ENCODE data around the gene PLPP4.

PLPP4 gene

GRCh38 chr10:120543291-120543690 lies 86.3 kb downstream of the PLPP4 start:
- TF ChIP-seq EZH2 (IDR thresholded peaks at IDR 0.05; ENCODE audit: borderline replicate concordance, low read depth, low read length, severe bottlenecking) = no peak
- TF ChIP-seq CTCF (IDR thresholded peaks at IDR 0.05; ENCODE audit: borderline replicate concordance, extremely low read depth, low read length, poor library complexity, severe bottlenecking) = no peak
- no peaks in the 10 kb centered on the region; the same call in 1 of the 2 replicates for H4K20me1 ChIP-seq (ENCODE audit: insufficient read depth, low read length)
- no peaks in the 10 kb centered on the region for H3K4me1 ChIP-seq (ENCODE audit: insufficient read depth, low read length)
- ATAC-seq (ENCODE audit: insufficient read depth, low read depth) = no peak
- H3K4me3 ChIP-seq (ENCODE audit: low read depth in 1 of 2, low read length in 2 of 2) = no peak overlapping the region
- H3K36me3 ChIP-seq (ENCODE audit: insufficient read depth, low read length) = no peaks in the 10 kb centered on the region
- no peak for DNase-seq
- no peaks in the 10 kb centered on the region for H3K9me3 ChIP-seq (ENCODE audit: insufficient read depth, low read length, severe bottlenecking)
- H2AFZ ChIP-seq (ENCODE audit: low read depth, low read length) = no peak overlapping the region
- no peak overlapping the region for H3K4me2 ChIP-seq (ENCODE audit: insufficient read depth, low read length)
- H3K27me3 ChIP-seq (ENCODE audit: insufficient read depth, low read length, poor library complexity) = no peaks in the 10 kb centered on the region
- no peaks in the 10 kb centered on the region for H3K79me2 ChIP-seq (ENCODE audit: insufficient read depth, low read length)
- no peak overlapping the region for H3K9ac ChIP-seq (ENCODE audit: low read depth, low read length)
- H3K27ac ChIP-seq (ENCODE audit: low read length) = no peak overlapping the region

- no peak overlapping the region for H3K4me3 ChIP-seq (ENCODE audit: low read depth in 1 of 2, low read length in 2 of 2)
- no peak overlapping the region for H3K4me2 ChIP-seq (ENCODE audit: insufficient read depth, low read length)
- H3K9me3 ChIP-seq (ENCODE audit: insufficient read depth, low read length, severe bottlenecking) = no peaks in the 10 kb centered on the region
- no peaks in the 10 kb centered on the region for H3K36me3 ChIP-seq (ENCODE audit: insufficient read depth, low read length)
- no peak overlapping the region for H3K9ac ChIP-seq (ENCODE audit: low read depth, low read length)
- no peak overlapping the region for H2AFZ ChIP-seq (ENCODE audit: low read depth, low read length)
- H3K4me1 ChIP-seq (ENCODE audit: insufficient read depth, low read length) = no peaks in the 10 kb centered on the region
- H3K27ac ChIP-seq (ENCODE audit: low read length) = no peak overlapping the region
- TF ChIP-seq CTCF (IDR thresholded peaks at IDR 0.05; ENCODE audit: borderline replicate concordance, extremely low read depth, low read length, poor library complexity, severe bottlenecking) (no peak), EZH2 (IDR thresholded peaks at IDR 0.05; ENCODE audit: borderline replicate concordance, low read depth, low read length, severe bottlenecking) (no peak)
- H3K79me2 ChIP-seq (ENCODE audit: insufficient read depth, low read length) = no peaks in the 10 kb centered on the region
- ATAC-seq (ENCODE audit: insufficient read depth, low read depth) = no peak
- no peaks in the 10 kb centered on the region for H4K20me1 ChIP-seq (ENCODE audit: insufficient read depth, low read length)
- DNase-seq = no peak
- no peaks in the 10 kb centered on the region for H3K27me3 ChIP-seq (ENCODE audit: insufficient read depth, low read length, poor library complexity)
Measured at GRCh38 chr10:120548210-120548609, 91.2 kb downstream of the PLPP4 start.

- Histone ChIP-seq H3K36me3 (ENCODE audit: insufficient read depth, low read length) (no peaks in the 10 kb centered on the region), H2AFZ (ENCODE audit: low read depth, low read length) (no peak overlapping the region), H3K27me3 (ENCODE audit: insufficient read depth, low read length, poor library complexity) (no peaks in the 10 kb centered on the region), H3K4me2 (ENCODE audit: insufficient read depth, low read length) (no peak overlapping the region), H4K20me1 (ENCODE audit: insufficient read depth, low read length) (no peaks in the 10 kb centered on the region), H3K27ac (ENCODE audit: low read length) (no peak overlapping the region), H3K4me3 (ENCODE audit: low read depth in 1 of 2, low read length in 2 of 2) (no peak overlapping the region), H3K79me2 (ENCODE audit: insufficient read depth, low read length) (no peaks in the 10 kb centered on the region), H3K9me3 (ENCODE audit: insufficient read depth, low read length, severe bottlenecking) (peaks cover 3% of the 10 kb centered on the region), H3K4me1 (ENCODE audit: insufficient read depth, low read length) (no peaks in the 10 kb centered on the region), H3K9ac (ENCODE audit: low read depth, low read length) (no peak overlapping the region)
- no peak for DNase-seq
- no peak for ATAC-seq (ENCODE audit: insufficient read depth, low read depth)
- TF ChIP-seq CTCF (IDR thresholded peaks at IDR 0.05; ENCODE audit: borderline replicate concordance, extremely low read depth, low read length, poor library complexity, severe bottlenecking) = no peak
- TF ChIP-seq EZH2 (IDR thresholded peaks at IDR 0.05; ENCODE audit: borderline replicate concordance, low read depth, low read length, severe bottlenecking) = no peak
Measured at GRCh38 chr10:120552262-120552661, 95.2 kb downstream of the PLPP4 start.

GRCh38 chr10:120553911-120554310 lies 96.9 kb downstream of the PLPP4 start:
- no peak overlapping the region for H2AFZ ChIP-seq (ENCODE audit: low read depth, low read length)
- H3K4me3 ChIP-seq (ENCODE audit: low read depth in 1 of 2, low read length in 2 of 2) = no peak overlapping the region
- no peaks in the 10 kb centered on the region for H4K20me1 ChIP-seq (ENCODE audit: insufficient read depth, low read length)
- TF ChIP-seq CTCF (IDR thresholded peaks at IDR 0.05; ENCODE audit: borderline replicate concordance, extremely low read depth, low read length, poor library complexity, severe bottlenecking) (no peak), EZH2 (IDR thresholded peaks at IDR 0.05; ENCODE audit: borderline replicate concordance, low read depth, low read length, severe bottlenecking) (no peak)
- no peaks in the 10 kb centered on the region for H3K79me2 ChIP-seq (ENCODE audit: insufficient read depth, low read length)
- H3K27me3 ChIP-seq (ENCODE audit: insufficient read depth, low read length, poor library complexity) = no peaks in the 10 kb centered on the region
- no peak overlapping the region for H3K27ac ChIP-seq (ENCODE audit: low read length)
- H3K9ac ChIP-seq (ENCODE audit: low read depth, low read length) = no peak overlapping the region
- ATAC-seq (ENCODE audit: insufficient read depth, low read depth) (no peak), DNase-seq (no peak)
- H3K4me2 ChIP-seq (ENCODE audit: insufficient read depth, low read length) = no peak overlapping the region
- H3K9me3 ChIP-seq (ENCODE audit: insufficient read depth, low read length, severe bottlenecking) = peaks cover 3% of the 10 kb centered on the region
- no peaks in the 10 kb centered on the region for H3K4me1 ChIP-seq (ENCODE audit: insufficient read depth, low read length)
- H3K36me3 ChIP-seq (ENCODE audit: insufficient read depth, low read length) = no peaks in the 10 kb centered on the region

All from DND-41 (cell line).